Measurements from ENCODE around the gene HGS.

Gene HGS

GRCh38 chr17:81638683-81639082, 45.1 kb upstream of the HGS start:
- ATAC-seq (ENCODE audit: low read depth): no peak
- peaks cover 11% of the 10 kb centered on the region for H3K36me3 ChIP-seq (ENCODE audit: low read depth)
- H3K27me3 ChIP-seq (ENCODE audit: insufficient read depth, poor library complexity, severe bottlenecking): no peaks in the 10 kb centered on the region
- DNase-seq (ENCODE audit: low spot score): no peak
- H3K4me1 ChIP-seq (ENCODE audit: insufficient read depth, poor library complexity, severe bottlenecking): peaks cover 16% of the 10 kb centered on the region
- H3K27ac ChIP-seq (ENCODE audit: poor library complexity, severe bottlenecking): no peak overlapping the region
- H3K4me3 ChIP-seq (ENCODE audit: severe bottlenecking): no peak overlapping the region
- no peaks in the 10 kb centered on the region for H3K9me3 ChIP-seq (ENCODE audit: severe bottlenecking)
- TF ChIP-seq, protein P1, sequence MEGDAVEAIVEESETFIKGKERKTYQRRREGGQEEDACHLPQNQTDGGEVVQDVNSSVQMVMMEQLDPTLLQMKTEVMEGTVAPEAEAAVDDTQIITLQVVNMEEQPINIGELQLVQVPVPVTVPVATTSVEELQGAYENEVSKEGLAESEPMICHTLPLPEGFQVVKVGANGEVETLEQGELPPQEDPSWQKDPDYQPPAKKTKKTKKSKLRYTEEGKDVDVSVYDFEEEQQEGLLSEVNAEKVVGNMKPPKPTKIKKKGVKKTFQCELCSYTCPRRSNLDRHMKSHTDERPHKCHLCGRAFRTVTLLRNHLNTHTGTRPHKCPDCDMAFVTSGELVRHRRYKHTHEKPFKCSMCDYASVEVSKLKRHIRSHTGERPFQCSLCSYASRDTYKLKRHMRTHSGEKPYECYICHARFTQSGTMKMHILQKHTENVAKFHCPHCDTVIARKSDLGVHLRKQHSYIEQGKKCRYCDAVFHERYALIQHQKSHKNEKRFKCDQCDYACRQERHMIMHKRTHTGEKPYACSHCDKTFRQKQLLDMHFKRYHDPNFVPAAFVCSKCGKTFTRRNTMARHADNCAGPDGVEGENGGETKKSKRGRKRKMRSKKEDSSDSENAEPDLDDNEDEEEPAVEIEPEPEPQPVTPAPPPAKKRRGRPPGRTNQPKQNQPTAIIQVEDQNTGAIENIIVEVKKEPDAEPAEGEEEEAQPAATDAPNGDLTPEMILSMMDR (IDR thresholded peaks at IDR 0.05; ENCODE audit: poor library complexity, severe bottlenecking): no peak

DNA sequence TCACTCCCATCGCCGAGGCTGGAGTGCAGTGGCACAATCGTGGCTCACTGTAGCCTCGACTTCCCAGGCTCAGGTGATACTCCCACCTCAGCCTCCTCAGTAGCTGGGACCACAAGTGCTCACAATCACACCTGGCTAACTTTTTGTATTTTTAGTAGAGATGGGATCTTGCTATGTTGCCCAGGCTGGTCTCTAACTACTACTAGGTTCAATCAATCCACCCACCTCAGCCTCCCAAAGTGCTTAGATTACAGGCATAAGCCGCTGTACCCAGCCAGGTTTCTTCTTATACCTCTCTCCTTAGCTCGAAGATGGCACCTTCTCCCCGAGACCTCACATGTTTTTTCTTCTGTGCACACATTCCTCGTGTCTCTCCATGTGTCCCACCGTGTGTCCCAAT, 43.8 kb upstream of the HGS start:
- Histone ChIP-seq H3K4me3 (ENCODE audit: severe bottlenecking) (no peak overlapping the region), H3K9me3 (ENCODE audit: severe bottlenecking) (no peaks in the 10 kb centered on the region), H3K27me3 (ENCODE audit: insufficient read depth, poor library complexity, severe bottlenecking) (no peaks in the 10 kb centered on the region), H3K36me3 (ENCODE audit: low read depth) (peaks cover under 1% of the 10 kb centered on the region; the same call in 1 of the 2 replicates), H3K4me1 (ENCODE audit: insufficient read depth, poor library complexity, severe bottlenecking) (peaks cover 16% of the 10 kb centered on the region), H3K27ac (ENCODE audit: poor library complexity, severe bottlenecking) (no peak overlapping the region)
- TF ChIP-seq, protein P1 (IDR thresholded peaks at IDR 0.05; ENCODE audit: poor library complexity, severe bottlenecking): no peak
- no peak for ATAC-seq (ENCODE audit: low read depth)
- DNase-seq (ENCODE audit: low spot score): no peak

- H3K27me3 ChIP-seq (ENCODE audit: insufficient read depth, poor library complexity, severe bottlenecking): peaks cover under 1% of the 10 kb centered on the region
- TF ChIP-seq, protein P1 (IDR thresholded peaks at IDR 0.05; ENCODE audit: poor library complexity, severe bottlenecking): no peak
- H3K27ac ChIP-seq (ENCODE audit: poor library complexity, severe bottlenecking): peak overlapping the region; percentile 49
- H3K4me3 ChIP-seq (ENCODE audit: severe bottlenecking): no peak overlapping the region
- peak; percentile 80 for DNase-seq (ENCODE audit: low spot score)
- H3K36me3 ChIP-seq (ENCODE audit: low read depth): no peaks in the 10 kb centered on the region
- peaks cover 10% of the 10 kb centered on the region for H3K4me1 ChIP-seq (ENCODE audit: insufficient read depth, poor library complexity, severe bottlenecking)
- peak; percentile 98 for ATAC-seq (ENCODE audit: low read depth)
- no peaks in the 10 kb centered on the region for H3K9me3 ChIP-seq (ENCODE audit: severe bottlenecking)
Observed at GRCh38 chr17:81641825-81642489, 41.9 kb upstream of the HGS start.

DNA sequence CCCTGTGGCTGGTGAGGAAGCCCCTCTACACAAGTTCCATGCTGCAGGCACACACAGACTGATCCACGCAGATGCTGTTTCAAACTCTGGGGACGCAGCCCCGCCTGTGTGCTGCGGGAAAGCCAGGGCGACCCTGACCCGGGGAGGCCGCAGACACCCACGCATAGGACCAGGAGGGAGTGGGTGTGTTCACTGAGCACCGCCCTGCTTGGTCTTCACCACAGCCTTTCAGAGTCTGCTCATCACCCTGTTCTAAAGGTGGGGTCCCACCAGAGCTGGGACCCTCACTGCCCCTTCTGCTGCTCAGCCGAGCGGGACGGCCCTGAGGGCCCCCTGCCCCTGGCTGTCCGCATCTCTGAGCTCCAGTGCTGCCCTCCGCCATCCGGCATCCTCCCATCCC, 39.3 kb upstream of the HGS start:
- ATAC-seq (ENCODE audit: low read depth) (no peak), DNase-seq (ENCODE audit: low spot score) (no peak)
- Histone ChIP-seq H3K4me1 (ENCODE audit: insufficient read depth, poor library complexity, severe bottlenecking) (peaks cover 10% of the 10 kb centered on the region), H3K27me3 (ENCODE audit: insufficient read depth, poor library complexity, severe bottlenecking) (peaks cover 24% of the 10 kb centered on the region), H3K9me3 (ENCODE audit: severe bottlenecking) (peaks cover 6% of the 10 kb centered on the region), H3K4me3 (ENCODE audit: severe bottlenecking) (no peak overlapping the region), H3K36me3 (ENCODE audit: low read depth) (no peaks in the 10 kb centered on the region), H3K27ac (ENCODE audit: poor library complexity, severe bottlenecking) (no peak overlapping the region)
- TF ChIP-seq, protein P1 (IDR thresholded peaks at IDR 0.05; ENCODE audit: poor library complexity, severe bottlenecking): no peak

Data from RWPE2 (cell line).